Left ventricle myocardium superior (tissue), 1 donor: ENCODE data around the gene GSTT4. TPM values are rescaled to one million over a fixed set of nuclear protein-coding genes. Genes with fewer than 3 reads are reported as not detected.
A peak's percentile ranks its signal among the peaks of the same experiment; 100 is the strongest.
"Not testable (repeated sequence)": the region's sequence is repeated elsewhere in the genome, so short reads cannot be mapped to it uniquely, and the experiment has no call there.

ENCODE experiments used
- ATAC-seq: fragments of 200-7000 bp; cut with Tn5 transposase; one replicate; pipeline ENCODE4 v1.9.1; 2020; ENCODE audit warnings: mild to moderate bottlenecking, moderate library complexity
- DNase-seq: peaks from one replicate; pipeline ENCODE4 v3.0.0-alpha.2; 2020
- intact Hi-C: fragments of 100-400 bp; cut with micrococcal nuclease; formaldehyde crosslinking; loops from one replicate; pipeline ENCODE4 v1.11.0; 2022
- total RNA-seq: library from RNA; stranded (reverse); fragmentation: NEBNext Ultra II Directional; extraction: Animal tissue kit (Norgen Biotek cat#: 25700); gene quantifications from one replicate; pipeline ENCODE4 v1.2.1, GENCODE V29; 2021
- donor health status: DM: no; HTN: yes; CAD: no; lungs with severe emphysema.

GSTT4 gene
- total RNA-seq, 1 donor from 2014 or later, result not detected

GRCh38 chr22:23961084-23961771 lies 44.0 kb downstream of the GSTT4 start, which contains the start of gene GSTT2B:
TSS of gene GSTT2B (minus strand) at chr22:23961195. CDS start at chr22:23961131, 64 bp downstream.
- intact Hi-C loops, DNase-seq: not testable (repeated sequence)
- ATAC-seq, result peak; percentile 91

DNA sequence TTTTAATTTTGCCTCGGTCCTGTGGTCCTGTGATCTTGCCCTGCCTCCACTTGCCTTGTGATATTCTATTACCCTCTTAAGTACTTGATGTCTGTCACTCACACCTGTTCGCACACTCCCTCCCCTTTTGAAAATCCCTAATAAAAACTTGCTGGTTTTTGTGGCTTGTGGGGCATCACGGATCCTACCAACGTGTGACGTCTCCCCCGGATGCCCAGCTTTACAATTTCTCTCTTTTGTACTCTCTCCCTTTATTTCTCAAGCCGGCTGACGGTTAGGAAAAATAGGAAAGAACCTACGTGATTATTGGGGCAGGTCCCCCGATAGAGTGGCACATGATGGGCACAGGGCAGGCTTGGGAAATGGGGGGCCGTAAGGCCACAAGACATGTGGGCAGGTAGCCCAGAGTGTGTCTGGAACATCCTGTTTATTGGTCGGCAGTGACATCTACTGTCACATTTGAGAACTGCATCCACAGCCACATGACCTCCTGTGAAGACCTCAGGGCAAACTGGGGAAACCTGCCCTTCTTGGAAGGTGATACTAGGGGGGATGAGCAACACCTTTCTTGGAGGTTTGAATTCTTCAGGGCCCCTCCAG lies 48.9 kb downstream of the GSTT4 start:
- DNase-seq (peak; percentile 62), ATAC-seq (peak; percentile 62)

GRCh38 chr22:23955886-23956285 lies 49.4 kb downstream of the GSTT4 start:
- ATAC-seq, intact Hi-C loops, DNase-seq: not testable (repeated sequence)

More for the DNA sequence above, 48.9 kb downstream of the GSTT4 start:
- intact Hi-C loops, result not testable (repeated sequence)

- intact Hi-C loops, result not testable (repeated sequence)
Measured at GRCh38 chr22:23954991-23955305, 50.3 kb downstream of the GSTT4 start.

GRCh38 chr22:23954193-23954990 lies 50.9 kb downstream of the GSTT4 start:
- DNase-seq, ATAC-seq, intact Hi-C loops: not testable (repeated sequence)

More at GRCh38 chr22:23954991-23955305, 50.3 kb downstream of the GSTT4 start:
- not testable (repeated sequence) for ATAC-seq, DNase-seq

DNA sequence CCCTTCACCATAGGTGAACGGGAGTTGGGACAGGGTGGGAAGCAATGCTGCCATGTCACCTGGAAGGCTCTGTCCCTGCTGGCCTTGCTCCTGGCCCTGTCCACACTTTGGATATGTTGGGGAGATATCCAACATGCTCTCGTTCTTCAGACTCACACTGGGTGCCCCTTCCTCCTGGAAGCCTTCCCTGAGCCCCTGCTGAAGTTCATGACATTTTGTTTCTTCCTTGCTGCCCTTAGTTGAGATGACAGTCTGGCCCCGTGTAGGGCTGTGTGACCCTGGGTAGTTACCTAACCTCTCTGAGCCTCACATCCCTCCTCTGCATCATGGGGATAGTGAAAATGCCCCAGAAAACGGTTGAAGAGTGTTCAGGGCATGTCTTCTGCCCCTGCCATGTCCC lies 51.8 kb downstream of the GSTT4 start:
- DNase-seq, intact Hi-C loops, ATAC-seq: not testable (repeated sequence)

- ATAC-seq, intact Hi-C loops, DNase-seq: not testable (repeated sequence)
Measured at GRCh38 chr22:23952794-23953405, 52.4 kb downstream of the GSTT4 start.

- ATAC-seq, DNase-seq, intact Hi-C loops: not testable (repeated sequence)
Measured at GRCh38 chr22:23951383-23951782, 53.9 kb downstream of the GSTT4 start.

DNA sequence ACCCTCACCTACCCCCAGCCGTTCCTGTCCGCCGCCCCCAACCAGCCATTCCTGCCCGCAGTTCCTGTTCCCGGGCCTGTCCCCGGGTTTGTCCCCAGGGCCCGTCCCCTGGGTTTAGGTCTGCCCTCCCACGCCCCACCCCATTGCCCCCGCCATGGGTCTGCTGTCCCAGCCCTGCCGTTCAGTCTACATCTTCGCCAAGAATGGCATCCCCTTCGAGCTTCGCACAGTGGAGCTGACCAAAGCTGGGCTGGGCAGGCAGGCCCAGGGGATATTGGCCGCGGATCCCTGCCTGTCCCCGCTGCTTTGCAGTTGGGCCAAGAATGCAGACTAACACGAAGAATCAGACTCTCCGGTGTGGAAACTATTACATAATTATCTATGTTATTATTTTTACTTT lies 55.5 kb downstream of the GSTT4 start:
- DNase-seq, intact Hi-C loops, ATAC-seq: not testable (repeated sequence)

Other genes starting within 250 kb of the GSTT4 start
- not detected for gene C22orf15, start 242.5 kb downstream of the GSTT4 start, total RNA-seq
- 1,571 TPM for gene CHCHD10, start 237.5 kb downstream of the GSTT4 start, total RNA-seq
- 32.3 TPM for gene MMP11, start 232.6 kb downstream of the GSTT4 start, total RNA-seq
- gene SMARCB1, start 218.5 kb downstream of the GSTT4 start, total RNA-seq, result 48.5 TPM
- gene DERL3, start 166.4 kb downstream of the GSTT4 start, total RNA-seq, result 2.1 TPM
- gene SLC2A11, start 147.6 kb downstream of the GSTT4 start, total RNA-seq, result 25.3 TPM
- gene MIF, start 111.1 kb downstream of the GSTT4 start, total RNA-seq, result 270 TPM
- gene GSTT2B, start 44.3 kb downstream of the GSTT4 start, total RNA-seq, result 3.2 TPM
- 1.6 TPM for gene DDTL, start 38.6 kb downstream of the GSTT4 start, total RNA-seq
- 141 TPM for gene DDT, start 31.0 kb downstream of the GSTT4 start, total RNA-seq
- gene GSTT2, start 25.3 kb downstream of the GSTT4 start, total RNA-seq, result 0.42 TPM
- 40.2 TPM for gene CABIN1, start 5.9 kb upstream of the GSTT4 start, total RNA-seq
- 3.3 TPM for gene SUSD2, start 176.0 kb upstream of the GSTT4 start, total RNA-seq
- gene GGT5, start 239.6 kb upstream of the GSTT4 start, total RNA-seq, result 19.8 TPM